ENCODE measurements around the gene RAPGEF5.
A peak's percentile ranks its signal among the peaks of the same experiment; 100 is the strongest.

RAPGEF5 gene

GRCh38 chr7:22151901-22152300 lies 205.1 kb downstream of the RAPGEF5 start:
- no peak for DNase-seq (ENCODE audit: low read depth)
- H3K4me3 ChIP-seq (ENCODE audit: control insufficient read depth, low read depth, low read length), result no peak overlapping the region
- TF ChIP-seq CTCF (conservative IDR thresholded peaks at IDR 0.05; ENCODE audit: control insufficient read depth, insufficient read depth, low read depth, low read length), result no peak

- TF ChIP-seq CTCF (conservative IDR thresholded peaks at IDR 0.05; ENCODE audit: control insufficient read depth, insufficient read depth, low read depth, low read length), result no peak
- DNase-seq (ENCODE audit: low read depth), result peak; percentile 41
- H3K4me3 ChIP-seq (ENCODE audit: control insufficient read depth, low read depth, low read length), result no peak overlapping the region
Observed at GRCh38 chr7:22150221-22150620, 206.7 kb downstream of the RAPGEF5 start.

- no peak overlapping the region for H3K4me3 ChIP-seq (ENCODE audit: control insufficient read depth, low read depth, low read length)
- DNase-seq (ENCODE audit: low read depth), result no peak
- no peak for TF ChIP-seq CTCF (conservative IDR thresholded peaks at IDR 0.05; ENCODE audit: control insufficient read depth, insufficient read depth, low read depth, low read length)
Observed at GRCh38 chr7:22147868-22148267, 209.1 kb downstream of the RAPGEF5 start.

- TF ChIP-seq CTCF (conservative IDR thresholded peaks at IDR 0.05; ENCODE audit: control insufficient read depth, insufficient read depth, low read depth, low read length), result no peak
- H3K4me3 ChIP-seq (ENCODE audit: control insufficient read depth, low read depth, low read length), result no peak overlapping the region
- peak; percentile 4 for DNase-seq (ENCODE audit: low read depth)
Observed at GRCh38 chr7:22146961-22147512, 209.9 kb downstream of the RAPGEF5 start.

GRCh38 chr7:22144950-22145349 lies 212.0 kb downstream of the RAPGEF5 start:
- no peak for DNase-seq (ENCODE audit: low read depth)
- no peak overlapping the region for H3K4me3 ChIP-seq (ENCODE audit: control insufficient read depth, low read depth, low read length)
- no peak for TF ChIP-seq CTCF (conservative IDR thresholded peaks at IDR 0.05; ENCODE audit: control insufficient read depth, insufficient read depth, low read depth, low read length)

GRCh38 chr7:22143491-22143890 lies 213.5 kb downstream of the RAPGEF5 start:
- no peak overlapping the region for H3K4me3 ChIP-seq (ENCODE audit: control insufficient read depth, low read depth, low read length)
- TF ChIP-seq CTCF (conservative IDR thresholded peaks at IDR 0.05; ENCODE audit: control insufficient read depth, insufficient read depth, low read depth, low read length), result no peak
- no peak for DNase-seq (ENCODE audit: low read depth)

- no peak for TF ChIP-seq CTCF (conservative IDR thresholded peaks at IDR 0.05; ENCODE audit: control insufficient read depth, insufficient read depth, low read depth, low read length)
- DNase-seq (ENCODE audit: low read depth), result no peak
- H3K4me3 ChIP-seq (ENCODE audit: control insufficient read depth, low read depth, low read length), result no peak overlapping the region
Observed at GRCh38 chr7:22142572-22142971, 214.4 kb downstream of the RAPGEF5 start.
